Endometrium (tissue), 2 donors: ENCODE results near the gene SYT11.
A peak's percentile ranks its signal among the peaks of the same experiment; 100 is the strongest.
"Not testable (repeated sequence)": the region's sequence is repeated elsewhere in the genome, so short reads cannot be mapped to it uniquely, and the experiment has no call there.

Source experiments
- FAIRE-seq: peaks from 2 replicates; lab custom pipeline; 2012; peaks lifted over from hg19 to GRCh38; lab: Jason Lieb, UNC
- donor health status: control.
- donor health status: control.

The SYT11 gene

GRCh38 chr1:155899683-155900082, 40.3 kb downstream of the SYT11 start:
- FAIRE-seq: no peak

DNA sequence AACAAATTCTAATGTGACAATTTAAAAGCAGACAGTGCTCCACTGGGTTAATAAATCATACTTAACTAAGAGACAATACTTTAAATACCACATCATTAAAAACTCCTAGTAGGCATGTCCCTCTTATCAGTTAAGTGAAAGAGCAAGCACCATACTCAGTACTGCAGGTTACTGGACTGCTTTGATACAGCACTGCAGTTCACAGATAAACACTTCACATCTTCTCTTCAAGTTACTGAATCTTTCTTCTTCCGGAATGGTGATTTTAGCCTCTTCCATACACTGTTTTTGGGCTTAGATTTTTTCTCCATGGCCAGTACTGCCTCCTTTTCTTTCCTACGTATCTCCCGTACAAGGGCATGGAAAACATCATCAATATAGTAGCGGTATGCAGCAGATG, 40.8 kb downstream of the SYT11 start:
- FAIRE-seq: no peak

DNA sequence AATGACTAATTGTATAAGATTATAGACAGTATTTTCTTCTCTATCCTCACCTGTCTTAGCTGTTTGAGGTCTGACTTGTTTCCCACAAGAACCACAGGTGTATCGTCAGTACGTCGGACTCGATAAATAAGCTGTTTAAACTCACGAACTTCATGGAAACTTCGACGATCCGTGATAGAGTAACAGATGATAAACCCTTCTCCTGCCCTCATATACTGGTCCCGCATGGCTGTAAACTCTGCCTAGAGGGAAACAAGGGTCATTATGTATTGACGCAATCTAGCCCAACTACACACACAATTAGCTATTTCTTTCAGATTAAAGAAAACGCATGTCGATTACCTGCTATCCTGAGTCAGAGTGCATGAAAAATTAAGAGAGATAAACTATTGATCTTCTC, 44.9 kb downstream of the SYT11 start:
- FAIRE-seq: no peak

GRCh38 chr1:155909894-155910293, 50.5 kb downstream of the SYT11 start:
- no peak for FAIRE-seq

GRCh38 chr1:155910621-155911121, 51.3 kb downstream of the SYT11 start:
- no peak for FAIRE-seq

- FAIRE-seq: peak; percentile 41
Measured at GRCh38 chr1:155911156-155912055, 52.0 kb downstream of the SYT11 start, which contains the start of gene RIT1. Gene RIT1 (minus strand): TSS chr1:155911349. CDS start chr1:155910761, 588 bp downstream.

- FAIRE-seq: no peak
Measured at GRCh38 chr1:155912056-155912536, 52.7 kb downstream of the SYT11 start.

DNA sequence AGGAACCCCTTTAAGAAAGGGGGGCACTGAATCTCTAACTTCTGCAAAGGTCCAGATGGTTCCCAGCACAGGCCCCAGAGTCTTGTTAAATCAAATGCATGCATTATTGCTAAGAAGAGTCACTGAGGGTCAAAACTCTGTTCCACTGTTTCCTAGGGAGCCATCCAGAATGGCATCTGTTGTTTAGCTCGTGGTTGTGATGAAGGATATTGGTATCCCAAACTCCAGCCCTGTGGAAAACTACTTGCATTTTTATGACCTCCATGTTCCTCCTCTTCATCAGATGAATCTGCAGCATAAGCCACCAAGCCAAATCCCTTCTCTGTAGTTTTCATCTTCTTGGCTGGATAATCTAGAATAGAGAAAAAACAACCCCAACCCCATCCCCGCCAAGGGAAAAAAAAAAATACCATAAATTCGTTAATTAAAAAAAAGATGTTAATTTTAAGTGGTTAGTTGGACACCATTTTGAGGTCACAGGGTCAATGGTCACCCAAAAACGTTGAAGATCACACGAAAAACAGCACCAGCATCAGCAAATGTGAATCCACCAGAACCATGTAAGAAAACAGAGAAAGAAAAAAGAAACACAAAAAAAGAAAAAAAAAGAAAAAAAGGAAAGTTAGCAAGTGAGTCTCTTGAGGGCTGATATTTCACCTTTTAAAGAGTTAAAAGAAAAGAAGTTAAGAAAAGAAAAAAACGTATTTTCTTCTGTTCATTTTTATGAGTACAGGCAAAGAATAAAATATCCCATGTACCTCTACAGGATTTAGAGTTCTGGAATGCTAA, 54.8 kb downstream of the SYT11 start:
- FAIRE-seq: no peak

- FAIRE-seq: no peak
Measured at GRCh38 chr1:155918660-155919059, 59.3 kb downstream of the SYT11 start.

GRCh38 chr1:155919801-155920200, 60.4 kb downstream of the SYT11 start:
- FAIRE-seq: no peak

DNA sequence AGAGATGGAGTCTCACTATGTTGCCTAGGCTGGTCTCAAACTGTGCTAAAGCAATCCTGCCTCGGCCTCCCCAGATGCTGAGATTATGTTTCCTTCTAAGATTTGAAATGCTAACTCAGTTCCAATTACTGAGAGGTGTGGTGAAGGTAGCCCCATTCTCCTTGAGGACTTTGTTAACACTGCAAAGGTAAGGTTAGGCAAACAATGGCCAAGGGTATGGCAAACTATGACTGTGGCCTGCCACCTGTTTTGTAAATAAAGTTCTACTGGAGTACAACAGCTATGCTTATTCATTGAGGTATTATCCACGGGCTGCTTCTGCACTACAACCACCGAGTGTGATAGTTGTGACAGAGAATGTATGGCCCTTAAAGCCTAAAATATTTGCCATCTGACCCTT, 61.4 kb downstream of the SYT11 start:
- FAIRE-seq: no peak

- no peak for FAIRE-seq
Measured at GRCh38 chr1:155925506-155925905, 66.1 kb downstream of the SYT11 start.

GRCh38 chr1:155929057-155929456, 69.7 kb downstream of the SYT11 start:
- FAIRE-seq: no peak

GRCh38 chr1:155930725-155931124, 71.4 kb downstream of the SYT11 start:
- FAIRE-seq: not testable (repeated sequence)

DNA sequence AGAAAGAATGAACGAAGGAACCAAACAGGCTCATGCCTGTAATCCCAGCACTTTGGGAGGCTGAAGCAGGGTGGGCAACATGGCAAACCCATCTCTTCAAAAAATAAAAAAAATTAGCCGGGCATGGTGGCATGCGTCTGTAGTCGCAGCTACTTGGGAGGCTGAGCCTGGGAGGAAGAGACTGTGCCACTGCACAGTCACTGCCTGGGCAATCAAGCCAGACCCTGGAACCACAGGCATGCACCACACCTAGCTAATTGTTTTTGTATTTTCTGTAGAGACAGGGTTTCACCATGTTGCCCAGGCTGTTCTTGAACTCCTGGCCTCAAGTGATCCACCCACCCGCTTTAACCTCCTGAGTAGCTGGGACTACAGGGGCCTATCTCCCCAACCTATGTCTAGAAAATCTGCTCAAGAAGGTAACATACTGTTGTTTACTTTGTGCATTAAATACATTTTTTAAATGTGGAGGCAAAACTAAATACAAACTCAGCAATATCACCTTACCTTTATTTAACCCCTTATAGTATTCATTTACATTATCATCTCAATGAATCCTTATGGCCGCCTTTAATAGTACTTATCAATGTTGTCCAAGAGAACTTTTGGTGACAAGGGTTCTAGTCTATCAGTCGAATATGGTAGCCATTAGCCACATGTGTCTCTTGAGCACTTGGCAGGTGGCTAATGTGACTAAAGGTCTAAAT, 72.1 kb downstream of the SYT11 start:
- no peak for FAIRE-seq

GRCh38 chr1:155932081-155932480, 72.7 kb downstream of the SYT11 start:
- FAIRE-seq: no peak

DNA sequence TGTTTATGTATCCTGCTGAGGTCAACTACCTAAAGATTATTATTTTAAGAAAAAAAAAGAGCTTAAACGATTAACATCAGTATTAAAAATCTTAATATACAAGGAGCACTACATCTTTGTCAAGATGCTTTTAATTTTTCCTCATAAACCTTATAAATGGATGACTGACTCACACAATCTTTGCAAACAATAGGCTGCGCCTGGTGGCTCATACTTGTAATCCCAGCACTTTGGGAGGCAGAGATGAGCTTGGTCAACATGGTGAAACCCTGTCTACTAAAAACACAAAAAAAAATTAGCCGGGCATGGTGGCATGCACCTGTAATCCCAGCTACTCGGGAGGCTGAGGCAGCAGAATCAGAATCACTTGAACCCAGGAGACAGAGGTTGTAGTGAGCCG, 73.1 kb downstream of the SYT11 start:
- FAIRE-seq: no peak

DNA sequence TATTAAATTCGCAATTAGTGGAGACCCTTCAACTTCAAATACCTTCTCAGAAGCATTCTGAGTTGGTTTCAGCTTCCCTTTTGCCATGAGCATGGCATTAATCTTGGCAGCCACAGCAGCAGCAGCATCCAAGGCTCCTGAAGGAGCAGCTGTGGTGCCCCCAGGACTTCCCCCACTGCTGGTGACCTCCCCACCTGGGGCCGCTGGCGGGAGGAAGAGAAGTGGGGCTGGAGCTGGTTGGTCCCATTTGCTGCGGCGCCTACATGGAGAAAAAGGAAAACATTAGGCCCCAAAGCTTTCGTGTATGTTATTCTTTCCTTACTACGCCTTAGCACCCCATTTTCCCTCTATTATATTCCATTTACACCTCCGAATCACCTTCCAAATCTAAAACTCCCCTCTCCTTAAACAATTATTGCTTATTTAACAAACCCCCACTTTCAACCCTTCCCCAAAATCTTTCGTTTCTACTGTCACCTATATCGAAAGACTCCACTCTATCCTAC, 74.3 kb downstream of the SYT11 start:
- no peak for FAIRE-seq

GRCh38 chr1:155934097-155934935, 74.9 kb downstream of the SYT11 start, which contains the start of gene KHDC4:
Gene KHDC4 (minus strand): TSS chr1:155934413. CDS start chr1:155934373, 40 bp downstream.
- peak; percentile 98 for FAIRE-seq
